SK-N-MC (cell line): ENCODE measurements around the gene USH1G.

ENCODE experiments used
- DNase-seq: peaks from one replicate; pipeline ENCODE4 v3.0.0-alpha.2; 2011; ENCODE audit warnings: low read depth, low spot score
- H3K27ac ChIP-seq: fragments of 200-600 bp; sonication (generic); 2 replicates; pipeline ENCODE4 v1.5.1; 2016; ENCODE audit warnings: mixed run types
- H3K36me3 ChIP-seq: fragments of 200-600 bp; sonication (generic); 2 replicates; pipeline ENCODE4 v1.6.1; 2017; ENCODE audit warnings: antibody characterized with exemption, low read length, mixed read lengths; ENCODE audit not compliant: insufficient read depth
- H3K4me3 ChIP-seq: fragments of 200-600 bp; sonication (generic); 2 replicates; pipeline ENCODE4 v1.5.1; 2016
- H3K9ac ChIP-seq: fragments of 200-600 bp; sonication (generic); 2 replicates; pipeline ENCODE4 v1.8.0; 2017; ENCODE audit warnings: mixed run types, mixed read lengths; ENCODE audit not compliant: insufficient read length
- H3K9me3 ChIP-seq: fragments of 200-600 bp; sonication (generic); 2 replicates; pipeline ENCODE4 v1.6.1; 2017; ENCODE audit warnings: low read depth, mild to moderate bottlenecking, antibody characterized with exemption, low read length, moderate library complexity, mixed read lengths
- EZH2 ChIP-seq: fragments of 200-600 bp; sonication (generic); IDR thresholded peaks from one replicate; pipeline ENCODE4 v1.6.1; 2017; ENCODE audit warnings: antibody characterized with exemption
- FOXP2 ChIP-seq: optimal IDR thresholded peaks from 2 replicates; pipeline ENCODE3; 2011; ENCODE audit warnings: mild to moderate bottlenecking, moderate library complexity; ENCODE audit not compliant: insufficient read depth; ENCODE audit errors: extremely low read length, control extremely low read depth
- POLR2AphosphoS5 ChIP-seq: IDR thresholded peaks from 2 replicates; pipeline ENCODE4 v1.6.1; 2012; ENCODE audit warnings: mild to moderate bottlenecking, low read depth, low read length, borderline replicate concordance

USH1G gene

DNA sequence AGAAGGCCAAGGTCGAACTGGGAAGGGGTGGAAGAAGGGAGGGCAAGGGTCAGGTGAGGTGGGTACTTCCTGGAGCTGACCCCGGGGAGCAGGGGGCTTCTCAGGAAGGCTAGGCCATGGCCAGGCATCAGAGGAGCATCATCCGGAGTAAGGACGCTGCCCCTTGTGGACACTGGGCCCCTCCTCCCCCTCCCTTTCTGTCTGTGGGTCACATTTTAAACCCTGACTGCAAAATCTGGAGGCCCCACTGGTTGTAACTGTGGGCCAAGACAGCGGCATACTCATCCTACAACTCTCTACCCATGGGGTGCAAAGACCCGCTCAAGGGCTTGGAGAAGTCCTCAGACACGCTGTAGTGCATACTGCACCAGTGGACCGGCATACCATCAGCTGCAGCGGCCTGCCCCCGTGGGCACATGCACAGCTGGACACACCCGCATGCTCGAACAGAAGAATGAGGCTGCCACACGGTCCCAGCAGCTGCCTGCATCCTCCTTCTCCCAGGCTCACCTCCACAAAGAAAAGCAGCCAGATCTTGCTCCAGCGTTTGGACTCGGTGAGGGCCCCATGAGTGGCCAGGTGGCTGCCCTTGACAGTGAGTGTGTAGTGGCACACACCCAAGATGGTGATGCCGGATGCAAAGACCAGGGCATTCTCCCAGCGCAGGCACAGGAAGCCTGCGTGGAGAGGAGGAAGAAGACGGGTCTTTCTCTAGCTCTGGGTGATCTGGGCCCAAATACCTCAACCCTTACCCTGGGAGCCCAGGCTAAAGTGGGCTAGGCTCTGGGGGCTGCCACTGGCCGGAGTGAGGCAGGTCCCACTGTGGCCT is 30.8 kb downstream of the USH1G start:
- no peak overlapping the region for H3K9ac ChIP-seq
- H3K4me3 ChIP-seq = no peak overlapping the region
- TF ChIP-seq POLR2AphosphoS5 (no peak), EZH2 (no peak), FOXP2 (no peak)
- no peaks in the 10 kb centered on the region for H3K36me3 ChIP-seq
- H3K27ac ChIP-seq = no peak overlapping the region
- no peak for DNase-seq
- no peaks in the 10 kb centered on the region for H3K9me3 ChIP-seq

GRCh38 chr17:74890554-74890953 is 32.5 kb downstream of the USH1G start:
- H3K36me3 ChIP-seq = no peaks in the 10 kb centered on the region
- TF ChIP-seq FOXP2 = no peak
- TF ChIP-seq POLR2AphosphoS5 = no peak
- no peak for TF ChIP-seq EZH2
- no peak overlapping the region for H3K4me3 ChIP-seq
- no peaks in the 10 kb centered on the region for H3K9me3 ChIP-seq
- no peak overlapping the region for H3K9ac ChIP-seq
- no peak overlapping the region for H3K27ac ChIP-seq
- DNase-seq = no peak

DNA sequence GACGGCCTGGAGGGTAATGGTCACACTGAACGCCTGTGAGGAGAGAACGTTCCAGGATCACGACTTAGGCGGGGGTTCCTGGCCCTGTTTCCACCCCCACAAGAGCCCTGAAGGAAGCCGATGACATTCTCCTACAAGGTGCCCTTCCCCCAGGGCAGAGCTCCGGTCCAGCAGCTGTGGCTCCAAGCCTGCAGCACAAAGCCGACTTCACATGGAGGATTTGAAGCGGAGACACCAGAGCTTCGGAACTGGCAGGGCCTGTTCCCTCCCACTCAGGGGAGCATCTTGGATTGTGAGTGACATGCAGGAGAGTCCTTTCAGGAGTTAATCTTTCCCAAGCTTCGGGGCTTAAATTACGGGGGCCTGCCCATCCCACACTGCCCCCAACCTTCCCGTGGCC is 34.6 kb downstream of the USH1G start:
- TF ChIP-seq POLR2AphosphoS5 (no peak), EZH2 (no peak), FOXP2 (no peak)
- no peak overlapping the region for H3K9ac ChIP-seq
- no peaks in the 10 kb centered on the region for H3K36me3 ChIP-seq
- H3K27ac ChIP-seq = no peak overlapping the region
- H3K9me3 ChIP-seq = no peaks in the 10 kb centered on the region
- no peak overlapping the region for H3K4me3 ChIP-seq
- no peak for DNase-seq

DNA sequence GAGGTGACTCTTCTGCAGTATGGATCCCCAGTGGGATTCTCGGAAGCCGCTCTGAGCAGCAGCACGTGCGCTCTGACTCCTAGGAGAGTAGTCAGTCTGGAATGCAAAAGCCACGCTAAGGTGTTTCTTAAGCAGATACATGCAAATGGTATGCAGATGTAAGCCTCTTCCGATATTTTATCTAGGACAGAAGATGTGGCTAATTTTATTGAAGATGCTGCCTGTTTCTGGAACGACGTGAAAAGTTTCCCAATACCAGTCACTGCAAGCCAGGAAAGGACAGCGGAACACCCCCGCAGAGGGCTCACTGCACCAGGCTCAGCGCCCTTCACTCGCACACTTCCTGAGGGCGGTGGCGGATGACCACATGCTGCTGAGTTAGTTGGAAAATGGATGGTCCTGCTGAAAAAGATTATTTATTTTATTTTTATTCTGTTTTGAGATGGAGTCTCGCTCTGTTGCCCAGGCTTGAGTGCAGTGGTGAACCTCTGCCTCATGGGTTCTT is 39.8 kb downstream of the USH1G start:
- Histone ChIP-seq H3K27ac (no peak overlapping the region), H3K9me3 (no peaks in the 10 kb centered on the region), H3K36me3 (no peaks in the 10 kb centered on the region), H3K4me3 (no peak overlapping the region), H3K9ac (no peak overlapping the region)
- TF ChIP-seq EZH2 (no peak), POLR2AphosphoS5 (no peak), FOXP2 (no peak)
- no peak for DNase-seq

GRCh38 chr17:74882517-74883240 is 40.4 kb downstream of the USH1G start:
- TF ChIP-seq POLR2AphosphoS5 (no peak), EZH2 (no peak), FOXP2 (no peak)
- no peak for DNase-seq

GRCh38 chr17:74881073-74881472 is 42.0 kb downstream of the USH1G start:
- H3K27ac ChIP-seq = no peak overlapping the region

More at GRCh38 chr17:74882517-74883240, 40.4 kb downstream of the USH1G start:
- Histone ChIP-seq H3K36me3 (no peaks in the 10 kb centered on the region), H3K4me3 (no peak overlapping the region), H3K9ac (no peak overlapping the region), H3K27ac (no peak overlapping the region), H3K9me3 (no peaks in the 10 kb centered on the region)

DNA sequence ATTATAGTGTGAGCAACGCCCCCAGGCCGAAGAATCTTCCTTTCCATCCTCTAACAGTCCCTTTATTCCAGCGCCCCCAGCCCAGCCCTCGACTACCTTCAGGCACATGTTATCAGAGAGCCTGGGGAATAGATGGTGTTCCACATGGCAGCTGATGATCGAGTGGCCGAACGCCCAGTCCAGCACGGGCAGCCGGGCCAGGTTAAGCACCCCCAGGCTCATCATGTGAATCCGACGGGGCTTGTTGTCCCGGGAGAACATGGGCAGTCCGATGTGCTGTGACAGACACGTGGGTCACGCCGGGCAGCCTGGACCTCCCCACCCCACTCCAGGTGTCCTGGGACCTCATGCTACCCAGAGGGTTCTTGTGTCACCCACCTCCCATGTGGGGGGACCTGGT is 43.7 kb downstream of the USH1G start:
- no peak overlapping the region for H3K27ac ChIP-seq
- no peak for DNase-seq
- no peak overlapping the region for H3K9ac ChIP-seq
- TF ChIP-seq POLR2AphosphoS5 = no peak
- TF ChIP-seq EZH2 = no peak
- TF ChIP-seq FOXP2 = no peak
- H3K9me3 ChIP-seq = no peaks in the 10 kb centered on the region
- no peak overlapping the region for H3K4me3 ChIP-seq
- H3K36me3 ChIP-seq = no peaks in the 10 kb centered on the region

More at GRCh38 chr17:74881073-74881472, 42.0 kb downstream of the USH1G start:
- Histone ChIP-seq H3K9ac (no peak overlapping the region), H3K9me3 (no peaks in the 10 kb centered on the region), H3K36me3 (no peaks in the 10 kb centered on the region), H3K4me3 (no peak overlapping the region)
- DNase-seq = no peak
- TF ChIP-seq POLR2AphosphoS5 (no peak), EZH2 (no peak), FOXP2 (no peak)

DNA sequence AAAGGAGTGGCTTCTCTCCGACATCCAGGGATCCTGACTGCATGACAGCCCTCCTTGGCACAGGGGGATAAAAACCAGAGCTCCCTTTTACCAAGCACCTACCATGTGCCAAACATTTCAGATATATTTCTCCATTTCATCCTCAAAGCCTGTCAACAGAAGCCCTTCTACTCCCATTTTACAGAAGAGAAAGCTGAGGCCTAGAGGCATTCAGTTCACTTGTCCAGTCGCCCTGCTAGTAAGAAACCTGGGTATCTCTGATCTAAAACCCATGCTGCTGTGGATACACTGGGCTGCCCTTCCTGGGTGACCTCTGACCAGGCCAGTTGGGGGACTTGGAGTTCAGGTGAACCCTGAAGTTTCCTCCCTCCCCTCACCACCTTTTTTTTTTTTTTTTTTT is 44.4 kb downstream of the USH1G start:
- H3K9ac ChIP-seq = no peak overlapping the region
- no peak overlapping the region for H3K4me3 ChIP-seq
- no peak for DNase-seq
- TF ChIP-seq POLR2AphosphoS5 (no peak), FOXP2 (no peak), EZH2 (no peak)
- H3K27ac ChIP-seq = no peak overlapping the region
- no peaks in the 10 kb centered on the region for H3K36me3 ChIP-seq
- no peaks in the 10 kb centered on the region for H3K9me3 ChIP-seq
